ENCODE measurements around the gene PPIB. TPM values are rescaled to one million over a fixed set of nuclear protein-coding genes. Genes with fewer than 3 reads are reported as not detected.

The PPIB gene
- total RNA-seq = 229 TPM

GRCh38 chr15:64162869-64163658 is at the start of gene PPIB:
Gene PPIB (minus strand): TSS chr15:64163022. CDS start chr15:64162986, 36 bp downstream.

GRCh38 chr15:64151727-64152506 is 10.9 kb downstream of the PPIB start, which contains the start of gene SNX22:
Gene SNX22 (plus strand): TSS chr15:64151731. CDS start chr15:64151776, 45 bp downstream.

Small RNAs within 50 kb of the gene (small RNA-seq; reads per million reads assigned to genes)
- gene RF00019 (ENCODE audit: low replicate concordance) = not detected

Other genes starting within 250 kb of the PPIB start
- 18.9 TPM for gene DAPK2, start 116.5 kb downstream of the PPIB start, total RNA-seq
- 51.5 TPM for gene CIAO2A, start 69.2 kb downstream of the PPIB start, total RNA-seq
- 84.7 TPM for gene SNX1, start 67.0 kb downstream of the PPIB start, total RNA-seq
- gene SNX22, start 11.3 kb downstream of the PPIB start, total RNA-seq = 1.7 TPM
- gene CSNK1G1, start 193.2 kb upstream of the PPIB start, total RNA-seq = 31.1 TPM
- gene PCLAF, start 218.4 kb upstream of the PPIB start, total RNA-seq = 14.1 TPM
- gene TRIP4, start 224.8 kb upstream of the PPIB start, total RNA-seq = 14.9 TPM

Measured in metanephros (tissue), 2 donors.